Stomach (tissue), 9 donors: ENCODE data around the gene SLC36A1. TPM values are rescaled to one million over a fixed set of nuclear protein-coding genes. Genes with fewer than 3 reads are reported as not detected.

ENCODE experiments used
- DNase-seq, 2 donors: peaks; one replicate each; pipeline versions ENCODE4 v3.0.0 to v3.0.0-alpha.2; 2013 to 2019
- H3K27ac ChIP-seq, 5 donors: fragments of 200-600 bp in 4 of 5; sonication (generic) in 4 of 5; one replicate each; pipeline ENCODE4 v1.5.1; 2013 to 2019; ENCODE audit warnings: mild to moderate bottlenecking in 1 of 5, moderate library complexity in 1 of 5
- H3K27me3 ChIP-seq, 3 donors: fragments of 200-600 bp; sonication (generic); one replicate each; pipeline ENCODE4 v1.5.1; 2017 to 2019; ENCODE audit warnings: mixed run types in 1 of 3
- H3K36me3 ChIP-seq, 4 donors: fragments of 200-600 bp; sonication (generic); 1 replicate in 3 of 4; 2 replicates in 1 of 4; pipeline ENCODE4 v1.5.1; 2016 to 2019
- H3K4me1 ChIP-seq, 4 donors: fragments of 200-600 bp; sonication (generic); one replicate each; pipeline ENCODE4 v1.5.1; 2016 to 2019
- H3K4me3 ChIP-seq, 4 donors: fragments of 200-600 bp; sonication (generic) in 3 of 4; one replicate each; pipeline ENCODE4 v1.5.1; 2016 to 2019; ENCODE audit warnings: mild to moderate bottlenecking in 1 of 4
- H3K9me3 ChIP-seq, 4 donors: fragments of 200-600 bp; sonication (generic); one replicate each; pipeline ENCODE4 v1.5.1; 2016 to 2019
- CTCF ChIP-seq, 7 experiments: fragments of 450-650 bp in 4 of 7; fragments of 200-600 bp in 3 of 7; sonication (generic) in 3 of 7; IDR thresholded peaks; one replicate each; pipeline ENCODE4 v1.5.1; 2016 to 2019; ENCODE audit warnings: antibody characterized with exemption in 7 of 7, control low read depth in 2 of 7, mild to moderate bottlenecking in 1 of 7
- EP300 ChIP-seq: sonication (generic); formaldehyde crosslinking; IDR thresholded peaks from one replicate; pipeline ENCODE4 v1.6.1; 2017; ENCODE audit warnings: antibody characterized with exemption
- POLR2A ChIP-seq, 4 donors: fragments of 450-650 bp; IDR thresholded peaks; one replicate each; pipeline ENCODE4 v1.6.1; 2016; ENCODE audit warnings: antibody characterized with exemption in 4 of 4, control low read depth in 2 of 4, mild to moderate bottlenecking in 1 of 4, moderate library complexity in 1 of 4
- POLR2AphosphoS5 ChIP-seq, 3 donors: sonication (generic); formaldehyde crosslinking; IDR thresholded peaks; one replicate each; pipeline ENCODE4 v1.6.1; 2016; ENCODE audit warnings: antibody characterized with exemption in 3 of 3
- WGBS, 5 donors: extraction: QIAGEN DNeasy Blood & Tissue Kit in 3 of 5; methylation state at CpG; one replicate each; pipeline versions ENCODE4 v1.1.5 to v1.1.7; 2013 to 2018; 5-methylcytosine and 5-hydroxymethylcytosine counted together
- intact Hi-C: fragments of 100-400 bp; cut with DNase I; formaldehyde crosslinking; loops from one replicate; pipeline ENCODE4 v1.15.1; 2023; ENCODE audit warnings: low total_unique reads
- polyA plus RNA-seq, 3 donors: library from polyadenylated mRNA; stranded (reverse); fragments of 200-250 nt; gene quantifications; one replicate each; pipeline ENCODE4 v1.2.3, GENCODE V29; 2013
- total RNA-seq, 5 donors: library from RNA; depleted of rRNA; stranded (reverse); fragments of >200 nt; gene quantifications; one replicate each; pipeline versions ENCODE4 v1.1.0 to v1.2.3, GENCODE V29; 2014 to 2016
- donor health status: healthy with polysubstance abuse.
- donor health status: Bipolar disorder and iron deficiency.
- donor health status: healthy.

SLC36A1 gene
- total and polyA plus RNA-seq, 8 donors: 1.2 to 27.8 (median 6.2) TPM

- 89 to 100% (median 98%) methylated on average over 1 of the region's 1 CpG for WGBS, 5 donors
- Histone ChIP-seq H3K27me3 (no peaks in the 10 kb centered on the region), H3K4me3 (no peak overlapping the region), H3K4me1 (peaks cover 0 to 7% (median 0%) of the 10 kb centered on the region in 4 donors), H3K27ac (no peak overlapping the region), H3K36me3 (peaks cover 9 to 94% (median 77%) of the 10 kb centered on the region in 4 donors), H3K9me3 (no peaks in the 10 kb centered on the region)
- TF ChIP-seq CTCF (IDR thresholded peaks at IDR 0.05) (no peak), POLR2A (IDR thresholded peaks at IDR 0.05) (no peak), POLR2AphosphoS5 (IDR thresholded peaks at IDR 0.05) (no peak), EP300 (no peak)
- intact Hi-C loops: no loop called here
- no peak for DNase-seq
Measured at GRCh38 chr5:151471276-151471675, 23.9 kb downstream of the SLC36A1 start.

DNA sequence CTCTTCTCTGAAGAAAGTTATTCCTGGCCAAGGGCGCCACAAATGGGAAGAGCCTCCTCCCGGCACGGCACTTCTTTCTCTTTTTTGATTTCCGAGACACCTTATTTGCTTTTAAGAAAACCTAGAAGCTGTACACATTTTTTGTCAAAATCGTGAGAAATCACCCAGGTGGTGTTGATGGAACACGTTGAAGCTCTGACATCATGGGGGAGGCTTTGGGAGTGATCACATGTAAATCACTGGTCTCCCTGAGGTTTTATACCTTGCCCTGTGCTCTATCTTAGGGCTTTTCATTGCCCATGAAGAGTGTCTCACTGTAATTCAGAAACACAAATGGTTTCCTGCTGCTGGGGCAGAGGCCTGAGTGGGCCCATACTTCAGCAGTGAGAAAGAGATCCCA is 27.4 kb downstream of the SLC36A1 start:
- Histone ChIP-seq H3K4me1 (peaks cover 0 to 5% (median 0%) of the 10 kb centered on the region in 4 donors), H3K4me3 (no peak overlapping the region), H3K36me3 (peaks cover 6 to 97% (median 84%) of the 10 kb centered on the region in 4 donors), H3K27me3 (no peaks in the 10 kb centered on the region), H3K9me3 (no peaks in the 10 kb centered on the region), H3K27ac (no peak overlapping the region)
- TF ChIP-seq POLR2A (IDR thresholded peaks at IDR 0.05) (no peak), POLR2AphosphoS5 (IDR thresholded peaks at IDR 0.05) (no peak), EP300 (no peak), CTCF (IDR thresholded peaks at IDR 0.05) (no peak)
- 85 to 90% (median 87%) methylated on average over 6 of the region's 6 CpGs for WGBS, 5 donors
- intact Hi-C loops: no loop called here
- no peak for DNase-seq

DNA sequence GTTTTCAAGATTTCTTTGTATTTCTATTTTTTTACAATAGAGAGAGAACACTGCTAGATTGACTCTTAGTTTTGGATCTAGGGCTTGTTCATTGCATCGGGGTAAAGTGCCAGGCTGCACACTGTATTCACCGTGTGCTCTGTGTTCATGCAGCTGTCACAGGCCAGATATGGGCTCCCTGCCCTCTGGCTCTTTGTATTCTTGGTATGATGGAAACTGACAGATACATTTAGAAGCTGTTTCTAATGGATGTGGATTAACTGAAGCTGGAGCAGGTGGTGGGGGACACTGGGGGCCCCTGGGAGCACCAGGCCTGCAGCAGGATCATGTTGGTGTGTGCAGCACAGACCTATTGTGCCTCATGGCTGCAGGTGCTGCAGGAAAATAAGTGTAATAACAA is 28.0 kb downstream of the SLC36A1 start:
- Histone ChIP-seq H3K27me3 (no peaks in the 10 kb centered on the region), H3K4me1 (peaks cover 0 to 5% (median 0%) of the 10 kb centered on the region in 4 donors), H3K9me3 (no peaks in the 10 kb centered on the region), H3K4me3 (no peak overlapping the region), H3K27ac (no peak overlapping the region), H3K36me3 (peaks cover 6 to 91% (median 84%) of the 10 kb centered on the region in 4 donors)
- intact Hi-C loops: no loop called here
- no peak for DNase-seq
- 65 to 88% (median 78%) methylated on average over 2 of the region's 2 CpGs for WGBS, 5 donors
- TF ChIP-seq POLR2AphosphoS5 (IDR thresholded peaks at IDR 0.05): no peak

DNA sequence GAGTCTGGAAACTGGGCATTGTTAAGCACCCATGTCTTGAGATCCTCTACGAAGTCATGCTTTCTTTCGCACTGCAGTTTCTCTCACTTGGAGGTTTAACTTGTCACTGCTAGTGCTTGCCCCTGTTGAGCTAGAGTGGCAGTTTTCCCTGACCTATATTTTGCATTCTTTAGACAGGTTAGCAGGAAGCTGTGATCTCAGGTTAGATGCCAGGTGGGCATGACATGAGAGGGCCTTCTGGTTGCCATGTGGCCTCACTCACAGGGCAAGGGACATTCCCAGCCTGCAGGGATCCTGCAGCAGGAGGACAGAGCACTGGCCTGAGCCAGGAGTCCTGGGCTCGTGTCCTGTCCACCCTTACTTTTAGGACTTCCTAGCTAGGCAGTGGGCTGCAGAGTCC is 28.6 kb downstream of the SLC36A1 start:
- DNase-seq: no peak
- no peaks in the 10 kb centered on the region for H3K27me3 ChIP-seq
- H3K27ac ChIP-seq: no peak overlapping the region
- H3K4me1 ChIP-seq: peaks cover 0 to 11% (median 3%) of the 10 kb centered on the region in 4 donors
- H3K4me3 ChIP-seq: no peak overlapping the region
- intact Hi-C loops: no loop called here
- TF ChIP-seq CTCF (IDR thresholded peaks at IDR 0.05) (no peak), EP300 (no peak), POLR2AphosphoS5 (IDR thresholded peaks at IDR 0.05) (no peak), POLR2A (IDR thresholded peaks at IDR 0.05) (no peak)
- 92 to 98% (median 96%) methylated on average over 3 of the region's 3 CpGs for WGBS, 5 donors
- H3K9me3 ChIP-seq: no peaks in the 10 kb centered on the region
- peaks cover 6 to 89% (median 87%) of the 10 kb centered on the region in 4 donors for H3K36me3 ChIP-seq

DNA sequence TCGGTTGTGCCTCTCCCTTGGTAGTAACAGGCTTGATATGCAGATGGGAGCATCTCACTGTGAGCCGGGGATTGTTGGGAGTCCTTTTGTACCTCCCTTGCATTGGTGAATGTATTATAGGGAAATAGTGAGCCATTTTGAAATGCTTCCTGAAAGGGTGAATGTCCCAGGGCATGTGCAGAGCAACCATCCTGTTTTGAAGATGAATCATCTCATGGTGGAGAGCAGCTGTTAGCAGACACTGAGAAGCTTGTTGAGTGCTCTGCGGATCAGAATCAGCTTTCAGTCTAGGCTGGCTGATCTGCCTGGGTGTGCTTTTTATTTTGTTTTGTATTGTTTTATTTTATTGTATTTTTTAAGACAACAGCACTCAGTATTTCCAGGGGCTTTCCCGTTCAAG is 29.7 kb downstream of the SLC36A1 start:
- WGBS, 5 donors: 86 to 96% (median 92%) methylated on average over 4 of the region's 4 CpGs
- Histone ChIP-seq H3K27me3 (no peaks in the 10 kb centered on the region), H3K27ac (no peak overlapping the region), H3K9me3 (no peaks in the 10 kb centered on the region), H3K4me1 (peaks cover 0 to 15% (median 5%) of the 10 kb centered on the region in 4 donors), H3K36me3 (peaks cover 6 to 90% (median 86%) of the 10 kb centered on the region in 4 donors), H3K4me3 (no peak overlapping the region)
- TF ChIP-seq POLR2AphosphoS5 (IDR thresholded peaks at IDR 0.05) (no peak), POLR2A (IDR thresholded peaks at IDR 0.05) (no peak), CTCF (IDR thresholded peaks at IDR 0.05) (no peak), EP300 (no peak)
- intact Hi-C loops: no loop called here
- no peak for DNase-seq
